ENCODE data around the gene S100B. TPM values are rescaled to one million over a fixed set of nuclear protein-coding genes. Genes with fewer than 3 reads are reported as not detected.

The S100B gene
- total RNA-seq, 1 experiment from 2014 or later, result not detected

- DNase-seq (ENCODE audit: low spot score), result no peak
- in situ Hi-C loops (cut with HindIII; ENCODE audit: low sequenced_read_pairs), result no loop called here
Observed at GRCh38 chr21:46551636-46552241, 53.1 kb downstream of the S100B start.

GRCh38 chr21:46550116-46550941, 54.6 kb downstream of the S100B start:
- no peak for DNase-seq (ENCODE audit: low spot score)
- in situ Hi-C loops (cut with HindIII; ENCODE audit: low sequenced_read_pairs), result no loop called here

GRCh38 chr21:46549650-46550049, 55.2 kb downstream of the S100B start:
- in situ Hi-C loops (cut with HindIII; ENCODE audit: low sequenced_read_pairs), result no loop called here
- DNase-seq (ENCODE audit: low spot score), result peak; percentile 1

Other genes starting within 250 kb of the S100B start
- 23.2 and 32.4 TPM in 2 replicates for gene DIP2A, start 146.2 kb downstream of the S100B start, total RNA-seq (2014; rRNA removed; shearing (Covaris generic))
- 84.4 and 112 TPM in 2 replicates for gene PRMT2, start 30.6 kb upstream of the S100B start, total RNA-seq (2014; rRNA removed; shearing (Covaris generic))

All from G401 (cell line).